ENCODE data around the gene KRT36. TPM values are rescaled to one million over a fixed set of nuclear protein-coding genes. Genes with fewer than 3 reads are reported as not detected.

Gene KRT36
- total and polyA plus RNA-seq, 4 donors: 0.50 TPM; not detected in 3

DNA sequence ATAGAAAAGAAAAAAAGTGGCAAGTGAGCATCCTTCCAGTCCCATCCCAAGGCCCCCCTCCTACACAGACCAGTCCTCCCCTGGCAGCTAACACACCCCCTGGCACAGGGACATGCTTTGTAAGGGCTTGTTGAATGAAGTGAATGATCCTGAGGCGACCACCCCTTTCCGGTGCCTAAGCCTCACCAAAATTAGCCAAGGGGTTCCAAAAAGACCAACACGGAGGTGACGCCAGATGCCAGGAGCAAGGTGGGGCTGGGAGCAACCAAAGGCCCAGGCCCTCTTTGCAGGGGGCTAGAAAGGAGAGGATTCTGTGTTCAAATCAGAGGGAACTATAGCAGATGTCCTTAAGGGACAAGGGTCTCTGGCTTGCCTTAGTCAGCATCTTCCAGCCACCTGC, 14.3 kb downstream of the KRT36 start:
- intact Hi-C loops (cut with DNase I): no loop called here
- no peaks in the 10 kb centered on the region for H3K4me1 ChIP-seq (ENCODE audit: control insufficient read depth in 1 of 2, insufficient read depth in 2 of 2, low read length in 2 of 2)
- no peak overlapping the region for H3K27ac ChIP-seq (ENCODE audit: low read depth in 1 of 2, low read length in 2 of 2)
- ATAC-seq (ENCODE audit: low FRiP score) (no peak), DNase-seq (no peak)
- no peak overlapping the region for H3K4me3 ChIP-seq (ENCODE audit: low read length in 2 of 2)
- H3K36me3 ChIP-seq (ENCODE audit: control insufficient read depth in 1 of 2, insufficient read depth in 2 of 2, low read length in 1 of 2): no peaks in the 10 kb centered on the region
- WGBS, 2 donors: 95% methylated on average over 4 of the region's 4 CpGs
- H3K27me3 ChIP-seq (ENCODE audit: control insufficient read depth in 1 of 2, insufficient read depth in 2 of 2, low read length in 1 of 2): no peaks in the 10 kb centered on the region
- no peaks in the 10 kb centered on the region for H3K9me3 ChIP-seq (ENCODE audit: control insufficient read depth, low read length)

DNA sequence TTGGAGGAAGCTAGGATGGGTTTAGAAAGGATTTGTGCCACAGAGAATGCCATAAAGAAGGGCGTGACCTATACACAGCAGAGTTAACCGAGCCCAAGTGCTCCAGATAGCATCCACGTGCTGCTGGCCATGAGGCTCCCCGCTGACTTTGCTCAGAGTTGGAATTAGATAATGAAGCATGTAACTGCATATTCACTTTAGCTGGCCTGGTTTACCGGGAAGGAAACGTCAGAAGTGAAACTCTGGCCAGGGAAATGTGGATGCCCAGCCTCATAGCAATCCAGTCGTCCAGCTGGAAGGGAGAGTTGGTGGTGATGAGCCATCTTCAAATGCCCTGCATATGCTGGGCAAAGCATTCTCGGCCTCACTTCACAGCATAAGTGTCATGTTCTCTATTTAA, 14.8 kb downstream of the KRT36 start:
- Histone ChIP-seq H3K36me3 (ENCODE audit: control insufficient read depth in 1 of 2, insufficient read depth in 2 of 2, low read length in 1 of 2) (no peaks in the 10 kb centered on the region), H3K27ac (ENCODE audit: low read depth in 1 of 2, low read length in 2 of 2) (no peak overlapping the region), H3K9me3 (ENCODE audit: control insufficient read depth, low read length) (no peaks in the 10 kb centered on the region), H3K4me1 (ENCODE audit: control insufficient read depth in 1 of 2, insufficient read depth in 2 of 2, low read length in 2 of 2) (no peaks in the 10 kb centered on the region), H3K4me3 (ENCODE audit: low read length in 2 of 2) (no peak overlapping the region), H3K27me3 (ENCODE audit: control insufficient read depth in 1 of 2, insufficient read depth in 2 of 2, low read length in 1 of 2) (no peaks in the 10 kb centered on the region)
- 60 to 65% methylated on average over 8 of the region's 8 CpGs for WGBS, 2 donors
- DNase-seq: no peak
- ATAC-seq (ENCODE audit: low FRiP score): no peak
- intact Hi-C loops (cut with DNase I): no loop called here

DNA sequence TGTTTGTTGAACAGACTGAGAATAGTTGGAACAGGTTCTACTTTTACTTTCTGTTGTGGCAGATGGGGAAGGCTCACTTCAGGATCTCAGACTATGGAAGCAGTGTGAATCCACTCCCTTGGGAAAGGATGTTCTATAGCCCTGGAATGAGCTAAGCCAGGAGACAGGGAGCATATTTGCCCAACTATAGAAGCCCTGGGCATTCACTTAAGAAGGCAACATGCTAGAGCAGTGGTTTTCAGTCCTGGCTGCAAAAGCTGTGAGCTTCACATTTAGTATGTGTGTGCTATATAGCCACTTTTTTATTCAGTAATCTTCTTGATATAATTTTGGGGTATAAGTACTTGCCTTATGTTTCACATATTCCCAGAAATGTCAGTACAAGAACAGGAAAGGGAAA, 21.4 kb downstream of the KRT36 start:
- no peak for ATAC-seq (ENCODE audit: low FRiP score)
- Histone ChIP-seq H3K36me3 (ENCODE audit: control insufficient read depth in 1 of 2, insufficient read depth in 2 of 2, low read length in 1 of 2) (no peaks in the 10 kb centered on the region), H3K4me3 (ENCODE audit: low read length in 2 of 2) (no peak overlapping the region), H3K27me3 (ENCODE audit: control insufficient read depth in 1 of 2, insufficient read depth in 2 of 2, low read length in 1 of 2) (no peaks in the 10 kb centered on the region), H3K9me3 (ENCODE audit: control insufficient read depth, low read length) (peaks cover 7% of the 10 kb centered on the region), H3K27ac (ENCODE audit: low read depth in 1 of 2, low read length in 2 of 2) (no peak overlapping the region), H3K4me1 (ENCODE audit: control insufficient read depth in 1 of 2, insufficient read depth in 2 of 2, low read length in 2 of 2) (no peaks in the 10 kb centered on the region)
- DNase-seq: no peak
- intact Hi-C loops (cut with DNase I): no loop called here

DNA sequence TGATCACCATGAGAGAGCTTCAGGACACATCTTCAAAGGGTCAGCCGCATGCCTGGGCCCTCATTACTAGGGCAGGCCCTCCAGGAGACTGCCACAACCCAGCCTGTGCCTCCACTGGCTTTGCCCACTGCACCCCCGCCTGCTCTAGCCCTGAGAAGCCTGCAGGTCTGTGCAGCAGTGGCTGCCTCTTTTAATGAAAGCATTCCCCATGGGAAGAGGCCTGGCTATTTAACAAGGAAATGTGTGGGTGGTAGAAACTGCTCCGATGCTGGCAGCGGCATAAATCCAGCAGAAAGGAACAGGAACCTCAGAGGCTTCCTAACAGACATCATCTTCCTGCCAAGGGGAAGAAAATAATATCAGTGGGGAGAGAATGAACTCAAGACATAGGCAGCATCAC, 22.1 kb downstream of the KRT36 start:
- DNase-seq: no peak

DNA sequence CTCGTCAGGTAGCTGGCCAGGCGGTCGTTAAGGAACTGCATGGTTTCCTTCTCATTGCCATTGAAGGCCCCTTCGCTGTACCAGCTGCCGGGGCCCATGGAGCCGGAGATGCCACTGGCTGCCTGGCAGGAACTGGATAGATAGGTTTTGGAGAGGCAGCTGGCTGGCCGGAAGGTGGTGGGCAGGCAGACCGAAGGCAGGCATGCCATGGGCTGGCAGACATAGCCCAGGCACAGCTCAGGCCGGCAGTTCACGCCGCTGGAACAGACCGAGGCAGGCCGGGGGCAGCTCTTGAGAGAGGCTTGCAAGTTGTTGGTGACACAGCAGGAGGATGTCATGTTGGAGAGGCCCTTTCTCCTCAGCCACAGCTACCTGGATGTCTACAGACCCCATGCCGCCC, 22.7 kb downstream of the KRT36 start, which contains the start of gene KRT32:
Gene KRT32 (minus strand): TSS at position 399 of the 400 bp plus-strand sequence. CDS start 61 bp downstream, at position 338.
- Histone ChIP-seq H3K9me3 (ENCODE audit: control insufficient read depth, low read length) (peaks cover 7% of the 10 kb centered on the region), H3K36me3 (ENCODE audit: control insufficient read depth in 1 of 2, insufficient read depth in 2 of 2, low read length in 1 of 2) (no peaks in the 10 kb centered on the region), H3K4me1 (ENCODE audit: control insufficient read depth in 1 of 2, insufficient read depth in 2 of 2, low read length in 2 of 2) (no peaks in the 10 kb centered on the region), H3K27ac (ENCODE audit: low read depth in 1 of 2, low read length in 2 of 2) (no peak within 1 kb of the TSS), H3K4me3 (ENCODE audit: low read length in 2 of 2) (no peak within 1 kb of the TSS), H3K27me3 (ENCODE audit: control insufficient read depth in 1 of 2, insufficient read depth in 2 of 2, low read length in 1 of 2) (no peaks in the 10 kb centered on the region)
- DNase-seq: no peak
- 88 to 91% methylated on average over 14 of the region's 14 CpGs for WGBS, 2 donors
- intact Hi-C loops (cut with DNase I): no loop called here
- ATAC-seq (ENCODE audit: low FRiP score): no peak

More for the DNA sequence above, 22.1 kb downstream of the KRT36 start:
- H3K4me1 ChIP-seq (ENCODE audit: control insufficient read depth in 1 of 2, insufficient read depth in 2 of 2, low read length in 2 of 2): no peaks in the 10 kb centered on the region
- no peaks in the 10 kb centered on the region for H3K27me3 ChIP-seq (ENCODE audit: control insufficient read depth in 1 of 2, insufficient read depth in 2 of 2, low read length in 1 of 2)
- peaks cover 7% of the 10 kb centered on the region for H3K9me3 ChIP-seq (ENCODE audit: control insufficient read depth, low read length)
- 34 to 37% methylated on average over 4 of the region's 4 CpGs for WGBS, 2 donors
- no peak overlapping the region for H3K4me3 ChIP-seq (ENCODE audit: low read length in 2 of 2)
- ATAC-seq (ENCODE audit: low FRiP score): no peak
- H3K36me3 ChIP-seq (ENCODE audit: control insufficient read depth in 1 of 2, insufficient read depth in 2 of 2, low read length in 1 of 2): no peaks in the 10 kb centered on the region
- H3K27ac ChIP-seq (ENCODE audit: low read depth in 1 of 2, low read length in 2 of 2): no peak overlapping the region
- intact Hi-C loops (cut with DNase I): no loop called here

DNA sequence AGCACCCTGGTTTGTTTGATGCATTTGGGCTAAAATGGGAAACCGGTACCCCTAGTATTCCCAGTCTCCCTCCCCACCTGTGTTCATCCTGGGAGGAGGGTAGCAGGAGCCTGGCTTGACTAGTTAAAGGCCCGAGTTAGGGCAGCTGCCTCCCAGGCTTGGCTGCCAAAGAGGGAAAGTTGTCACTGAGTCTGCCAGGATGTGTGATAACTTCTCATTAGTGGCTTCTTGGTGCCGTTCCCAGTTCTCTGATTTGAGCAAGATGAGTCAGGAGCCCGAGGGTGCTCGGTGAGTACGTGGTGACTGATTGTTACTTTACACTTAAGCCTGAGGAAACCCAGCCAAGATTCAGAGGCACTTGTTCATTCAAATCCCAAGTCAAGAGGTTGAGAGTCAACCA, 25.0 kb downstream of the KRT36 start:
- no peak overlapping the region for H3K27ac ChIP-seq (ENCODE audit: low read depth in 1 of 2, low read length in 2 of 2)
- no peaks in the 10 kb centered on the region for H3K36me3 ChIP-seq (ENCODE audit: control insufficient read depth in 1 of 2, insufficient read depth in 2 of 2, low read length in 1 of 2)
- WGBS, 2 donors: 15 to 16% methylated on average over 6 of the region's 6 CpGs
- ATAC-seq (ENCODE audit: low FRiP score) (peak; percentile 46), DNase-seq (no peak)
- no peaks in the 10 kb centered on the region for H3K4me1 ChIP-seq (ENCODE audit: control insufficient read depth in 1 of 2, insufficient read depth in 2 of 2, low read length in 2 of 2)
- H3K27me3 ChIP-seq (ENCODE audit: control insufficient read depth in 1 of 2, insufficient read depth in 2 of 2, low read length in 1 of 2): no peaks in the 10 kb centered on the region
- H3K4me3 ChIP-seq (ENCODE audit: low read length in 2 of 2): no peak overlapping the region
- intact Hi-C loops (cut with DNase I): no loop called here
- H3K9me3 ChIP-seq (ENCODE audit: control insufficient read depth, low read length): peaks cover 7% of the 10 kb centered on the region

DNA sequence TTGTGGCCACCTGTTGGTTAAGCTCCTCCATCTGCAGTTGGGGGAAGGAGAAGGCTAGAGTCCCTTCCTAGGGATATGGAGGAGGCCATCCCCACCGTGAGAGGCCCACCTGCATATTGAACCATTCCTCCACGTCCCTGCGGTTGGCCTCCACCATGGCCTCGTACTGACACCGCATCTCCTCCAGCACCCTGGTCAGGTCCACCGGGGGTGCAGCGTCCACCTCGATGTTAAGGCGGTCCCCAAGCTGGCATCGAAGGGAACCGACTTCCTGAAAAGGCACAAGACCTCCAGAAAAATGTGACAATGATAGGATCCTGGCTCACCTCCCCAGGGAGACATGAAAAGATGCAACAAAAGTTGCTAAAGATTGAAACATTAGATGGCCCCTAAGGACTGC, 25.5 kb downstream of the KRT36 start:
- 87 to 91% methylated on average over 11 of the region's 11 CpGs for WGBS, 2 donors
- ATAC-seq (ENCODE audit: low FRiP score) (no peak), DNase-seq (no peak)
- intact Hi-C loops (cut with DNase I): no loop called here
- H3K9me3 ChIP-seq (ENCODE audit: control insufficient read depth, low read length): peaks cover 7% of the 10 kb centered on the region
- no peaks in the 10 kb centered on the region for H3K27me3 ChIP-seq (ENCODE audit: control insufficient read depth in 1 of 2, insufficient read depth in 2 of 2, low read length in 1 of 2)
- H3K27ac ChIP-seq (ENCODE audit: low read depth in 1 of 2, low read length in 2 of 2): no peak overlapping the region
- no peak overlapping the region for H3K4me3 ChIP-seq (ENCODE audit: low read length in 2 of 2)
- H3K4me1 ChIP-seq (ENCODE audit: control insufficient read depth in 1 of 2, insufficient read depth in 2 of 2, low read length in 2 of 2): no peaks in the 10 kb centered on the region
- H3K36me3 ChIP-seq (ENCODE audit: control insufficient read depth in 1 of 2, insufficient read depth in 2 of 2, low read length in 1 of 2): no peaks in the 10 kb centered on the region

DNA sequence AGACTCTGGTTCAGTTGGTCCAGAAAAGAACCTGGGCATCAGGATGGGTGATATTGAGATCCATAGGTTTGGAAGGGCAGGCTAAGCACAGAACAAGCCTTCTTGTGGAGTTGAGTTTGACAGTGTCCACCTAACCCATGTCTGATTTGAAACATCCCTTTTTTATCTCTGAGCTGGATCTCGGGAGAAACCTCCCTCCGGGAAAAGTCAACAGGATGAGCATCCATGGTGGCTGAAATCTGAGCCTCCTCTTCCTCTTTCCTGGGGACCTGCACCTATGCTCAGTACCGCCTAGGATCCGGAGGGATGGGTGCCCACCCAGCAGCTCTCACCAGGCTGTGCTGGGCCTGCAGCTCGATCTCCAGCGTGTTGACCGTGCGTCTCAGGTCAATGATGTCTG, 26.0 kb downstream of the KRT36 start:
- peaks cover 7% of the 10 kb centered on the region for H3K9me3 ChIP-seq (ENCODE audit: control insufficient read depth, low read length)
- intact Hi-C loops (cut with DNase I): no loop called here
- DNase-seq (no peak), ATAC-seq (ENCODE audit: low FRiP score) (no peak)
- H3K4me1 ChIP-seq (ENCODE audit: control insufficient read depth in 1 of 2, insufficient read depth in 2 of 2, low read length in 2 of 2): no peaks in the 10 kb centered on the region
- no peak overlapping the region for H3K4me3 ChIP-seq (ENCODE audit: low read length in 2 of 2)
- H3K27me3 ChIP-seq (ENCODE audit: control insufficient read depth in 1 of 2, insufficient read depth in 2 of 2, low read length in 1 of 2): no peaks in the 10 kb centered on the region
- H3K27ac ChIP-seq (ENCODE audit: low read depth in 1 of 2, low read length in 2 of 2): no peak overlapping the region
- WGBS, 2 donors: 90 to 91% methylated on average over 8 of the region's 8 CpGs
- no peaks in the 10 kb centered on the region for H3K36me3 ChIP-seq (ENCODE audit: control insufficient read depth in 1 of 2, insufficient read depth in 2 of 2, low read length in 1 of 2)

DNA sequence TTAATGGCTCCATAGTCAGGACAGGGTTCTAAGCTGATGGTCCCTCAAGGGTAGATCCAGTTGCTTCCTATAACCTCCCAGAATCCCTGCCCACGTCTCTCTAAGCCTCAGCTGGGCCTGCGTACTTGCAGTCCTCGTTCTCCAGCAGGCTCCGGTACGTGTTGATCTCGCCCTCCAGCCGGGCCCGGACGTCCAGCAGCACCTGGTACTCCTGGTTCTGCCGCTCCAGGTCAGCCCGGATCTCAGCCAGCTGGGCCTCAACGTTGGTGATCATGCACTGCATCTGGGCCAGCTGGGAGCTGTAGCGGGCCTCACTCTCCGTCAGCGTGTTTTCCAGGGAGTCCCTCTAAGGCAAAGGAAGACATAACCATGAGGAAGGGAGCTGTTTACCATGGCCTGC, 27.0 kb downstream of the KRT36 start:
- intact Hi-C loops (cut with DNase I): no loop called here
- Histone ChIP-seq H3K4me1 (ENCODE audit: control insufficient read depth in 1 of 2, insufficient read depth in 2 of 2, low read length in 2 of 2) (no peaks in the 10 kb centered on the region), H3K36me3 (ENCODE audit: control insufficient read depth in 1 of 2, insufficient read depth in 2 of 2, low read length in 1 of 2) (no peaks in the 10 kb centered on the region), H3K9me3 (ENCODE audit: control insufficient read depth, low read length) (peaks cover 3% of the 10 kb centered on the region), H3K27me3 (ENCODE audit: control insufficient read depth in 1 of 2, insufficient read depth in 2 of 2, low read length in 1 of 2) (no peaks in the 10 kb centered on the region), H3K4me3 (ENCODE audit: low read length in 2 of 2) (no peak overlapping the region), H3K27ac (ENCODE audit: low read depth in 1 of 2, low read length in 2 of 2) (no peak overlapping the region)
- 80 to 81% methylated on average over 15 of the region's 15 CpGs for WGBS, 2 donors
- no peak for DNase-seq
- ATAC-seq (ENCODE audit: low FRiP score): no peak

Measured in aorta (tissue), 5 donors.